ENCODE measurements around the gene MAPK7. TPM values are rescaled to one million over a fixed set of nuclear protein-coding genes. Genes with fewer than 3 reads are reported as not detected.

MAPK7 gene
- total RNA-seq, 1 donor from 2014 or later = 44.3 TPM

- H3K9me3 Mint-ChIP-seq = no peaks in the 10 kb centered on the region
- DNase-seq (ENCODE audit: extremely low spot score, unreplicated experiment) = no peak
- H3K27ac Mint-ChIP-seq = peak overlapping the region; percentile 68
- H3K4me1 Mint-ChIP-seq (ENCODE audit: unreplicated experiment) = peaks cover 25% of the 10 kb centered on the region
- no peak overlapping the region for H3K4me3 Mint-ChIP-seq
- H3K27me3 Mint-ChIP-seq = no peaks in the 10 kb centered on the region
- H3K36me3 Mint-ChIP-seq = no peaks in the 10 kb centered on the region
- no peak for TF ChIP-seq CTCF (conservative IDR thresholded peaks at IDR 0.05)
Measured at GRCh38 chr17:19397556-19398041, 19.3 kb downstream of the MAPK7 start.

GRCh38 chr17:19398301-19399181, 20.2 kb downstream of the MAPK7 start:
- Mint-ChIP-seq H3K9me3 (no peaks in the 10 kb centered on the region), H3K27ac (peak overlapping the region; percentile 68), H3K27me3 (no peaks in the 10 kb centered on the region), H3K4me1 (ENCODE audit: unreplicated experiment) (peaks cover 21% of the 10 kb centered on the region), H3K36me3 (no peaks in the 10 kb centered on the region), H3K4me3 (no peak overlapping the region)
- no peak for TF ChIP-seq CTCF (conservative IDR thresholded peaks at IDR 0.05)
- no peak for DNase-seq (ENCODE audit: extremely low spot score, unreplicated experiment)

DNA sequence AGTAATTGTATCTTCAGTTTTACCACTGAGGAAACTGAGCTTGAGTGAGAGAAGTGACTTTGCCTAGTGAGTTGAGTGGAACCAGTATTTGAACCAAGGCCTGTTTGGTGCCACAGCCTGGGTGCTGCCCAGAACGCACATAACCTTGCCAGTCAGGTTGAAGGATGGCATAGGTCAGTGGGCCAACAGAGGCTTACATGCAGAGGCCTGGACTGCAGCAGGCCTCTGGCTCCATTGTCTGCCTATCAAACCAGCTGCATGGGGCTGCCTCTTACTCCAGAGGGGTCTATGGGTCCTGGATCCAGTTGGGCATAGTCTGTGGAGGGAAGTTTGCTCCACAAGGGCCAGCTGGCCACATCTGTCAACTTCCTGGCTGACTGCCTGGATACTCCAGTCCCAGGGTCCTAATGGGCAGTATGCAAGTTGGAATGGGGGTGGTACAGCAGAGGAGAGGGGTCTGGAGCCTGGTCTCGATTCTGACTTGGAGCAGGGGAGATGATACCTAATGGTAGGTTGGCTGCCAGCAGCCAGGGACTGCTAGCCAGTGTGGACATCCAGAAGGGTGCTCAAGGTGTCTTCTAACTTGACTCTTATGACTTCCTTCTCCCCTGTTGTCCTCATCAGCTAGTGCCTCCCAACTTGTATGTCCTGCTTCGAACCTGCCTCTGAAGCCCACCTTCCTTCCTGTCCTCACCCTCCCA, 21.6 kb downstream of the MAPK7 start:
- peaks cover 21% of the 10 kb centered on the region for H3K4me1 Mint-ChIP-seq (ENCODE audit: unreplicated experiment)
- DNase-seq (ENCODE audit: extremely low spot score, unreplicated experiment) = no peak
- TF ChIP-seq CTCF (conservative IDR thresholded peaks at IDR 0.05) = no peak
- H3K27me3 Mint-ChIP-seq = no peaks in the 10 kb centered on the region
- no peaks in the 10 kb centered on the region for H3K9me3 Mint-ChIP-seq
- no peak overlapping the region for H3K27ac Mint-ChIP-seq
- H3K36me3 Mint-ChIP-seq = no peaks in the 10 kb centered on the region
- H3K4me3 Mint-ChIP-seq = no peak overlapping the region

- H3K9me3 Mint-ChIP-seq = no peaks in the 10 kb centered on the region
- H3K36me3 Mint-ChIP-seq = no peaks in the 10 kb centered on the region
- H3K27ac Mint-ChIP-seq = no peak overlapping the region
- no peak for DNase-seq (ENCODE audit: extremely low spot score, unreplicated experiment)
- no peak overlapping the region for H3K4me3 Mint-ChIP-seq
- peaks cover 21% of the 10 kb centered on the region for H3K4me1 Mint-ChIP-seq (ENCODE audit: unreplicated experiment)
- H3K27me3 Mint-ChIP-seq = no peaks in the 10 kb centered on the region
- no peak for TF ChIP-seq CTCF (conservative IDR thresholded peaks at IDR 0.05)
Measured at GRCh38 chr17:19401321-19402010, 23.2 kb downstream of the MAPK7 start.

GRCh38 chr17:19402171-19402570, 23.9 kb downstream of the MAPK7 start:
- no peaks in the 10 kb centered on the region for H3K9me3 Mint-ChIP-seq
- H3K27me3 Mint-ChIP-seq = no peaks in the 10 kb centered on the region
- no peaks in the 10 kb centered on the region for H3K36me3 Mint-ChIP-seq
- H3K4me1 Mint-ChIP-seq (ENCODE audit: unreplicated experiment) = peaks cover 21% of the 10 kb centered on the region
- TF ChIP-seq CTCF (conservative IDR thresholded peaks at IDR 0.05) = no peak
- H3K4me3 Mint-ChIP-seq = no peak overlapping the region
- H3K27ac Mint-ChIP-seq = no peak overlapping the region
- no peak for DNase-seq (ENCODE audit: extremely low spot score, unreplicated experiment)

Data from type B pancreatic cell (in vitro differentiated cells).